K562 (cell line): Measurements from ENCODE around the gene ZNF32. TPM values are rescaled to one million over a fixed set of nuclear protein-coding genes. Genes with fewer than 3 reads are reported as not detected.

Source experiments
- CTCF ChIP-seq, 3 experiments: IDR thresholded peaks in 2 of 3; conservative IDR thresholded peaks in 1 of 3; 2 replicates each; pipeline ENCODE4 v1.5.1; 2011 to 2012; ENCODE audit warnings: low read length in 3 of 3, mild to moderate bottlenecking in 3 of 3, control low read depth in 2 of 3, improper control_type of control experiment in 1 of 3, inconsistent platforms in 1 of 3, low read depth in 1 of 3, mixed read lengths in 1 of 3, moderate library complexity in 1 of 3; ENCODE audit not compliant: insufficient read depth in 2 of 3
- KAT7 ChIP-seq: sonication (generic); formaldehyde crosslinking; IDR thresholded peaks from 2 replicates; pipeline ENCODE4 v1.8.0; 2022; ENCODE audit warnings: missing genetic modification reagents, mild to moderate bottlenecking, borderline replicate concordance
- MCM5 ChIP-seq: fragments of 450-650 bp; IDR thresholded peaks from 2 replicates; pipeline ENCODE4 v1.6.1; 2016; ENCODE audit warnings: low read depth
- MEIS2 ChIP-seq: fragments of 450-650 bp; IDR thresholded peaks from 2 replicates; pipeline ENCODE4 v1.6.1; 2014; ENCODE audit warnings: mild to moderate bottlenecking; ENCODE audit not compliant: partially characterized antibody
- RREB1 ChIP-seq: fragments of 250-450 bp; sonication (Bioruptor Pico); IDR thresholded peaks from 2 replicates; pipeline ENCODE4 v1.4.0; 2020
- YY1 ChIP-seq, 3 experiments: IDR thresholded peaks; 2 replicates each; pipeline ENCODE4 v1.6.1; 2011; ENCODE audit warnings: low read length in 2 of 3, mild to moderate bottlenecking in 2 of 3, moderate library complexity in 2 of 3, borderline replicate concordance in 1 of 3, control low read depth in 1 of 3, low read depth in 1 of 3; ENCODE audit not compliant: insufficient read depth in 3 of 3, insufficient replicate concordance in 2 of 3, control insufficient read depth in 1 of 3, insufficient read length in 1 of 3; ENCODE audit errors: extremely low read depth in 1 of 3
- polyA plus RNA-seq, 8 experiments: library from polyadenylated mRNA; depleted of rRNA in 4 of 8; stranded (reverse) in 5 of 8; unstranded in 3 of 8; fragments of >200 nt; fragmentation: Nextera tagmentation in 2 of 8; fragmentation: Illumina TruSeq in 1 of 8; extraction: Ambion mirVana in 2 of 8; extraction: Trizol in 1 of 8; gene quantifications; 2 replicates each; pipeline versions ENCODE4 v1.2.1 to v1.2.3, GENCODE V29; 2011 to 2014; ENCODE audit warnings: inconsistent platforms in 1 of 8, missing spikeins in 1 of 8
- total RNA-seq, 7 experiments: library from RNA; depleted of rRNA in 6 of 7; stranded (reverse); fragments of >200 nt in 6 of 7; fragmentation: Illumina TruSeq in 2 of 7; extraction: Trizol in 2 of 7; gene quantifications; 2 replicates each; pipeline versions ENCODE4 v1.2.1 to v1.2.3, GENCODE V29; 2011 to 2021; ENCODE audit warnings: low replicate concordance in 1 of 7
- TF ChIP-seq, protein P1 (sequence below): IDR thresholded peaks from 2 replicates; pipeline ENCODE4 v1.6.1; 2011; ENCODE audit warnings: borderline replicate concordance, low read depth, mild to moderate bottlenecking, moderate library complexity, low read length; ENCODE audit not compliant: insufficient read depth, poor library complexity, severe bottlenecking
- TF ChIP-seq, protein P2 (sequence below): fragments of 450-650 bp; formaldehyde crosslinking; IDR thresholded peaks from 2 replicates; pipeline ENCODE4 v1.4.0; 2020; ENCODE audit warnings: mild to moderate bottlenecking, moderate library complexity
- TF ChIP-seq, protein P3 (sequence below): conservative IDR thresholded peaks from 2 replicates; pipeline ENCODE4 v1.6.1; 2011; ENCODE audit warnings: low read depth, mild to moderate bottlenecking, low read length; ENCODE audit not compliant: control insufficient read depth

ZNF32 gene
- total and polyA plus RNA-seq, 9 of the 15 experiments (the other 6 are each of a cell fraction or from before 2014, with no cell fraction given) = 17.3 to 57.0 (median 26.3) TPM

DNA sequence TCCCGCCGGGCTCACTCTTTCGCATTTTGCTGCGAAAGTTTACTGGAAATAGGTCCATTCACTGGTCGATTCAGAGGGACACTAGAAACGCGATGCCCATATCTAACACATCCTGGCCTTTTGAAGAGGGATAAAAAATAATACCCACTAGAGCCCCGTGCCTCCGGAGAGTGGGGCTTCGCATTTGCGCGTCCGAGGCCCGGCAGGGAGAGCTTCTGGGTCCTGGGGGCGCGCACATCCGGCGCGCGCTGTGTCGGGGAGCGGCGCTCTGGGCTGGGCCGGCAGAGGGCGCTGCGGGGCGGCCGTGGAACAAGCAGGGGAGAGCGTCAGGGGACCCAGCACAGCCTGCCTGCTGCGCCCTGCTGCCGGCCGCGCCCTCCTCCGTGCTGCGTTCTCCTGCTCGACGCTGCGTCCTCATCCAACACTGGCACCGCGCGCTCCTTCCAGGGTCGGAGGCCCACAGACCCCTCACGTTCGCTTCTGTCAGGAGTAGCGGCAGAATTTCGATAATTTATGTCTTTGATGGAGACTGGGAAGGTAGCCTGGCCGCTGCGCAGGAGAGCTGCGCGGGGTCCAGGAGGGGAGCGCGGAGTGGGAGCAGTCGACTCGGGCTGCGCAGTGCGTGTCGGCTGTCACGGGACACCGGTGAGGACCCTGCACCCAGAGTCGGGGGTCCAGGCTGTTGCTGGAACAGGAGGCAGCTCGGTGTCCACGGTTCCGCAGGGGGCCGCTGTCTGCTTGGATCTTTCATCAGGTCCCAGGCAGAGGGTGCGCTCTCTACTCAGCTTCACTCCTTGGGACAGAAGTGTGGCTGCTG lies 41.5 kb upstream of the ZNF32 start (continued):
- TF ChIP-seq RREB1 (CRISPR knock-in tag) = 0 out of 2 replicates have a peak, but pooled peaks have one; percentile 24
- TF ChIP-seq, protein P1, sequence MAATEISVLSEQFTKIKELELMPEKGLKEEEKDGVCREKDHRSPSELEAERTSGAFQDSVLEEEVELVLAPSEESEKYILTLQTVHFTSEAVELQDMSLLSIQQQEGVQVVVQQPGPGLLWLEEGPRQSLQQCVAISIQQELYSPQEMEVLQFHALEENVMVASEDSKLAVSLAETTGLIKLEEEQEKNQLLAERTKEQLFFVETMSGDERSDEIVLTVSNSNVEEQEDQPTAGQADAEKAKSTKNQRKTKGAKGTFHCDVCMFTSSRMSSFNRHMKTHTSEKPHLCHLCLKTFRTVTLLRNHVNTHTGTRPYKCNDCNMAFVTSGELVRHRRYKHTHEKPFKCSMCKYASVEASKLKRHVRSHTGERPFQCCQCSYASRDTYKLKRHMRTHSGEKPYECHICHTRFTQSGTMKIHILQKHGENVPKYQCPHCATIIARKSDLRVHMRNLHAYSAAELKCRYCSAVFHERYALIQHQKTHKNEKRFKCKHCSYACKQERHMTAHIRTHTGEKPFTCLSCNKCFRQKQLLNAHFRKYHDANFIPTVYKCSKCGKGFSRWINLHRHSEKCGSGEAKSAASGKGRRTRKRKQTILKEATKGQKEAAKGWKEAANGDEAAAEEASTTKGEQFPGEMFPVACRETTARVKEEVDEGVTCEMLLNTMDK = peak; percentile 81
- TF ChIP-seq YY1 (IDR thresholded peaks at IDR 0.05; ENCODE audit: borderline replicate concordance in 1 of 3, control insufficient read depth in 1 of 3, extremely low read depth in 1 of 3, insufficient read depth in 3 of 3, insufficient read length in 1 of 3, insufficient replicate concordance in 2 of 3, low read depth in 1 of 3, low read length in 2 of 3) = peak in 1 of 3 experiments; percentile 39
- no peak for TF ChIP-seq MCM5
- TF ChIP-seq, protein P2, sequence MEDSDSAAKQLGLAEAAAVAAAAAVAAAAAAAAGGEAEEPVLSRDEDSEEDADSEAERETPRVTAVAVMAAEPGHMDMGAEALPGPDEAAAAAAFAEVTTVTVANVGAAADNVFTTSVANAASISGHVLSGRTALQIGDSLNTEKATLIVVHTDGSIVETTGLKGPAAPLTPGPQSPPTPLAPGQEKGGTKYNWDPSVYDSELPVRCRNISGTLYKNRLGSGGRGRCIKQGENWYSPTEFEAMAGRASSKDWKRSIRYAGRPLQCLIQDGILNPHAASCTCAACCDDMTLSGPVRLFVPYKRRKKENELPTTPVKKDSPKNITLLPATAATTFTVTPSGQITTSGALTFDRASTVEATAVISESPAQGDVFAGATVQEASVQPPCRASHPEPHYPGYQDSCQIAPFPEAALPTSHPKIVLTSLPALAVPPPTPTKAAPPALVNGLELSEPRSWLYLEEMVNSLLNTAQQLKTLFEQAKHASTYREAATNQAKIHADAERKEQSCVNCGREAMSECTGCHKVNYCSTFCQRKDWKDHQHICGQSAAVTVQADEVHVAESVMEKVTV (CRISPR knock-in tag) = peak; percentile 55
- TF ChIP-seq, protein P3, sequence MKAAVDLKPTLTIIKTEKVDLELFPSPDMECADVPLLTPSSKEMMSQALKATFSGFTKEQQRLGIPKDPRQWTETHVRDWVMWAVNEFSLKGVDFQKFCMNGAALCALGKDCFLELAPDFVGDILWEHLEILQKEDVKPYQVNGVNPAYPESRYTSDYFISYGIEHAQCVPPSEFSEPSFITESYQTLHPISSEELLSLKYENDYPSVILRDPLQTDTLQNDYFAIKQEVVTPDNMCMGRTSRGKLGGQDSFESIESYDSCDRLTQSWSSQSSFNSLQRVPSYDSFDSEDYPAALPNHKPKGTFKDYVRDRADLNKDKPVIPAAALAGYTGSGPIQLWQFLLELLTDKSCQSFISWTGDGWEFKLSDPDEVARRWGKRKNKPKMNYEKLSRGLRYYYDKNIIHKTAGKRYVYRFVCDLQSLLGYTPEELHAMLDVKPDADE = 0 out of 2 replicates have a peak, but pooled peaks have one; percentile 36
- peak; percentile 87 to 92 (median 87) for TF ChIP-seq CTCF (IDR thresholded peaks at IDR 0.05 in 2 of 3, conservative IDR thresholded peaks at IDR 0.05 in 1 of 3; ENCODE audit: insufficient read depth in 2 of 3, low read depth in 1 of 3, low read length in 3 of 3)
- TF ChIP-seq KAT7 = no peak
- TF ChIP-seq MEIS2 = peak; percentile 2
